ENCODE data around the gene SERPIND1. TPM values are rescaled to one million over a fixed set of nuclear protein-coding genes. Genes with fewer than 3 reads are reported as not detected.

The SERPIND1 gene
- total RNA-seq, 1 donor from 2014 or later = under 0.01 TPM

GRCh38 chr22:20792966-20793728, 19.2 kb downstream of the SERPIND1 start:
- DNase-seq (ENCODE audit: low read depth in 2 of 2) = no peak

- DNase-seq (ENCODE audit: low read depth in 2 of 2) = no peak
Measured at GRCh38 chr22:20793748-20794649, 20.1 kb downstream of the SERPIND1 start.

GRCh38 chr22:20794650-20795413, 20.9 kb downstream of the SERPIND1 start:
- no peak for DNase-seq (ENCODE audit: low read depth in 2 of 2)

DNA sequence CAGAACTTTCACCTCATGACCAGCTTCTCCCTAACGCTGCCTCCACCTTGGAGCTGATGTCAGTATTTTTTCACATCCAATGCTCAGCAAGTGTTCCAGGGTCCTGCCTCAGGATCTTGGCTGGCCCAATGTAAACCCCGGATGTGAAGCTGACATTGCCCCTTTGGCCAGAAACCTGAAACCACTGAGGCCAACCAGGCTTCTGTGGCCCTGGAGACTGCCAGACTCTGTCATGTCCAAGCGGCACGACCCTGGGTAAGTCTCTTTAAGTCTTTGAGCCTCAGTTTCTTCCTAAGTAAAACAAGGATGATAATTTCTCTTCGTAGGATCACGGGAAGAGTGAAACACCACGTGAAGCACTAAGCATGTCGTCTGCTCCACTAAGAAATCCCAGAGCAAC, 22.8 kb downstream of the SERPIND1 start:
- DNase-seq (ENCODE audit: low read depth in 2 of 2) = no peak

DNA sequence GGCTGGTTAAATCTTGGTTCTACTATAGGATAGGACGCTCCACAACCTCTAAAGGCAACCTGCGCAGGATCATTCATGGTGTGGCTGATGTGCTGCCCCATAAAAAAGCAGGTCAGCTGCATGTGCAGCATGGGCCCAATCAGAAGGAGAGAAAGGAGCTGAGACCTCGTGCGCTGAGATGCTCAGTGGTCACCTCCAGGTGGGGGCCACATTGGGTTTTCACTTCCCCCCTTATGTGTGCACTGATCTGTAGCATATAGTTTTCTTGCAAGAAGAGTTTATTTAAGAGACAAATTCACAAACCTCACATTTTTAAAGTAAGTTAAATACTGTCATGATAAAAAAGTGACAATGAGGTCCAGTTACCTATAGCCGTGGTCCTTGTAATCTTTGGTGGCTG, 24.3 kb downstream of the SERPIND1 start:
- no peak for DNase-seq (ENCODE audit: low read depth in 2 of 2)

DNA sequence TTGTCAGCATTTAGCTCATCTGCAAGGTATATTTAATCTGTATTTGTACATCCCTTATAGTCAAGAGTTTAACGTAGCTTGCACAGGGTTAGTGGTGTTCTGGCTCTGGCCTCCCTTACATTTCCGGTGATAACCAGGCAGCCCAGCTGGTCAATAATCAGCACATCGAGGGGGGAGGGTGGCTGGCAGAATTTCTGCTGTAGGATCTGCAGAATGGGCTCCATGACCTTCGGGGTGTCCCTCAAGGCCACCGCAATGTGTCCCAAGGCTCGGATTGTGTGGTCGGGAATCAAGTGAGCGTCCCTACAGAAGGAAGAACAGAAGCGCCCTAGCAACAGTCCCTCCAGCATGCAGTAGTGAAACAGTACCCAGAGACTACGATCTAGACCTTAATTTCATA, 25.1 kb downstream of the SERPIND1 start:
- no peak for DNase-seq (ENCODE audit: low read depth in 2 of 2)

DNA sequence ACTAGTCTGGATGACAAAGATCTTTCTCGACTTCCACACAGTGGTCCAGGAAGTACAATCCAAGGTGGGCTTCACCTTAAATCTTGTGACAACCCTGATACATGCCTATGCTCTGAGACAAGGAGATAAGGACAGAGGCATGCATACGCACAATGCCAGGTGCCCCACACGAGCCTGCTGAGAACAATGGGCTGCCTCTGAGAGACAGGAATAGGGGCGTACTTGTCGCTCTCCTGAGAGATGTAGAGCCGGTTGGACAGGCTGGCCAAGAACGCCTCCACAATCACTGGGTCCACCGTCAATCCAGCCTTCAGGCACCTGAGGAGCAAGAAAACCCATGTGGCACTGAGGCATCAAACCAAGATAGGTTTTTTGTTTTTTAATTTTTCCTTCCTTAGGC, 25.5 kb downstream of the SERPIND1 start:
- no peak for DNase-seq (ENCODE audit: low read depth in 2 of 2)

DNA sequence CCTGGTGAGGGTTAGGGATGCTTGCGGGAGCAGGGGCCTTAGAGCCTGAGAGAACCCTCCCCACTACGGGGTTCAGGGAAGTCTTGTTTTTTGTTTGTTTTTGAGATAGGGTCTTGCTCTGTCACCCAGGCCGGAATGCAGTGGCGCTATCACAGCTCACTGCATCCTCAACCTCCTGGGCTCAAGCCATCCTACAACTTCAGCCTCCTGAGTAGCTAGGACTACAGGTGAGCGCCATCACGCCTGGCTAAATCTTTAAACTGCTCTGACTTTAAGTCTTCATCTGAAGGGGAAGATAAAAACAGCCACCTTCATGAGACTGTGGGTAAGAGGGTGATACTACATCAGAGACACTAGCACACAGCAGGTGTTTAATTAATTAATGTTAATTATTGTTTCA, 28.5 kb downstream of the SERPIND1 start:
- no peak for DNase-seq (ENCODE audit: low read depth in 2 of 2)

- DNase-seq (ENCODE audit: low read depth in 2 of 2) = no peak
Measured at GRCh38 chr22:20802922-20803553, 29.1 kb downstream of the SERPIND1 start.

DNA sequence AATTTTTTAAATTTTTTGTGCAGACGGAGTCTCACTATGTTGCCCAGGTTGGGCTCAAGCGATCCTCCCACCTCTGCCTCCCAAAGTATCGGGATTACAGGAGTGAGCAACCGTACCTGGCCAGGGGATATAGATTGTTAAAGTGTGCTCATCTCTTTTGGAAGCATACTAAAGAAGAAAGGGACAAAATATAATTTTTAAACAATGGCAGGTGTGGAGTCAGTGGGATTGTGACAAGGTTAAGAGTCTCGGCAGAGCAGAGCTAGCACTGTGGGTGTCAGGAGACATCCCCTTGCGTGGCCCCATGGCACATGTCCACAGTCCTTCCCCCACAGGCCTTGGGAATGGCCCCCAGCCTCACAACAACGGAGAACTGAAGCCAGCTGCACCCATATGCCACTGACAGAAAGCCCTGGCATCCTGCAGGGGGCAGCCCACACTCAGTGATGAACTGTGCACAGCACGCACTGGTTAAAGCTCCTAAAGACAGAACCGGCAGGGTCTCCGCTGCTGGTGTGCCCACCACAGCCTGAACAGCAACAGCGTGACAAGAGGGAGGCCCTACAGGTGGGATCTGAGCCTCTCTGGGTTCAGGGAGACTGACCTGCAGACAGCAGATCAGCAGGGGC, 29.9 kb downstream of the SERPIND1 start:
- DNase-seq (ENCODE audit: low read depth in 2 of 2) = peak; percentile 53 to 70

DNA sequence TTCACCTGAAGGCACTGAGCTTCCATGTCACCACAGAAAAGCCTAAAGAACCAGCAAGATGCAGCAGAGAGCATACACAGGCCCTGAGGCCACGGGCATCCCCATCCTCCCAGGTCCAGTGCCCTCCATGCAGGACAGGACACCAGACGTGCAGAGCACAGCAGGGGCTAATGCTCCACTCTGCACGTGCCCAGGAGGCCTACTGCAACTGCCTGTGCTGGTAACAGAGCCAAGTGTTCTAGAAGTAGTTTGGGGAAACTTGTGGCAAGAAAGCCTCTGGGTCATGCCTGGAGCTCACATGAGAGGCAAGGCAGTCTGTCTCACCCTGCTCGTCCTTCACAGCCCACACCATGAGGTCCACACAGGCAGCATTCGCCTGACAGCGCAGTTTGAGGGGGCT, 30.7 kb downstream of the SERPIND1 start:
- no peak for DNase-seq (ENCODE audit: low read depth in 2 of 2)

GRCh38 chr22:20805972-20806471, 32.1 kb downstream of the SERPIND1 start:
- no peak for DNase-seq (ENCODE audit: low read depth in 2 of 2)

DNA sequence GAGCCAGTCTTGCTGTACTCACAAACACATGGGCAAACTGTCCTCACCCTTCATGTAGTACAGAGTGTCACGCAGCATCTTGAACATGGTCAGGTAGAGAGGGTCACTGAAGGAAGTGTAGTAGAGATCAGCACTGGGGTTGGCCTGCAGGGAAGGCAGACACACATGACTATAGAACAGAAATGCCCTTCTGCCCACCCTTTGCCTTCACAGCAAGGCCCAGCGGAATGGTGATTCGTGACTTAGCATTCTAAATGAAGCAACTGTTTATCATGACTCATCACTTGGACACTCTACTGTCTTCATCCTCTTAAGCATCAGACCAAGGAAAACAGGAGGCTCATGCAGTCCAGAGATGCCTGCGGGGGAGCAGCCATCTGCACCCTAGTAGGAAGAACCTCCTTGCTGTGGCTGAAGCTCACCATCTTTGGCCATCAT, 33.4 kb downstream of the SERPIND1 start:
- DNase-seq (ENCODE audit: low read depth in 2 of 2) = peak in 1 of 2 donors; percentile 58

DNA sequence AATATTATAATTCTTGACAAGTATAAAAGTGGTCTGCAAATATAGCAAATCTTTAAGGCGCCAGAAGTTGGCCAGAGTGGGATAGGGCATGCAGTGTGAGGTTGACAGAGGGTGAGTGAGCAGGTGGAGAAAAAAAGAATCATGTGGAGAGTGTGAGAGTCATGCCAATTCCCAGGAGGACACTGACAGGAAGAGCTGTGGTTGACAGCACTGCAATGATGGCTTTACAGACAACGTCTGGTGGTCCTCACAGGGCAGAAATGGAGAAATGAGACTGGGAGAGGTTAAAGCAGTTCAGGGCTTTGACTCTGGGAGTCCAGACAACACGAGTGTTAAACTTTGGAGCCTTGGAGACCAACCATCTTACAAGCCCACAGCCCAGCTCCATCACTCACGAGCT, 34.9 kb downstream of the SERPIND1 start:
- DNase-seq (ENCODE audit: low read depth in 2 of 2) = no peak

DNA sequence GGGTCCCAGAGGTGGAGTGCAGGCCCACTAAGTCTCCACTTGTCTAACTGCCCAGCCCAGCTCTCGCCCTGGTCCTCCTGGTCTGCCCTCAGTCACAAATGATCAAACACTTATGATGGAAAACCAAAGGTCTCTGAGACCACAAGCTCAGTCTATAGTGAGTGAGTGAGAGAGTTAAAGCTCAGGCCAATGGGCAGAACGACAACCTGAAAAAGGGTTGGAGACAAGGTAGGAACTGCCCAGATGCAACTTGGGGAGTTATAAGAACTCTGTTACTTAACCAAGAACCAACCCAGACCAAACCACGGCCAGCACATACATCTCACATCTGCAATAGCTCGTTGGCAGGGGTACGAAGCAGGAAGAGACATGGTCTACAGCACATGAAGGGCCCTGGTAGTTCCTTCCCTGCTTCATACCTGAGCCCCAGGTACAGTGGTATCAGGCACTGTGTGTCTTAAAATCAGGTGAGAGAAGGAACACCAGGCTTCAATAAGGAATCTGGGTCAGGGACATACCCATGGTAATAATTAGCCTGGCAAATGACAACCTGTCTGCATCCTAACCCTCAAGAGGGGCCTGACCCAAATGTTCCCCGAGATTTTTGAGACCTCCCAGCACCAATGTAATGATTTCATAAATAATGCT, 35.7 kb downstream of the SERPIND1 start:
- DNase-seq (ENCODE audit: low read depth in 2 of 2) = no peak

GRCh38 chr22:20810645-20811044, 36.7 kb downstream of the SERPIND1 start:
- DNase-seq (ENCODE audit: low read depth in 2 of 2) = no peak

DNA sequence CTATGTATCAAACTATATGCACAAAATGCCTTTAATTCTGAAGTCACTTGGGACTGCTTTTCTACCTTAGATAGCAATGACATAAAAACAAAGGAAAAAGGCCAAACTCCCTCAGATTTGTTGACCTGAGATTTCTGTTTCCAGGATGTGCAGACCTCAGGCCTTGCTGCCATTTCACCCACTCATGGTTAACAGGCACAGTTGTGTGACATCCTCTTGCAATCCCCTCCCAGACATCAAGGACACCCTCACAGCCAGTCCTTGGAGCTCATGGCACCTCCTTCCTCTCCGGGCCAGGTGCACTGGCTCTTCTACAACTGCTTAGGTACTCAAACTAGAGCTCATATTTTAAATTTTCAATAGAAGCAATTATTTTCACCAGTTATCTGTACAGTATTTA, 37.3 kb downstream of the SERPIND1 start:
- no peak for DNase-seq (ENCODE audit: low read depth in 2 of 2)

DNA sequence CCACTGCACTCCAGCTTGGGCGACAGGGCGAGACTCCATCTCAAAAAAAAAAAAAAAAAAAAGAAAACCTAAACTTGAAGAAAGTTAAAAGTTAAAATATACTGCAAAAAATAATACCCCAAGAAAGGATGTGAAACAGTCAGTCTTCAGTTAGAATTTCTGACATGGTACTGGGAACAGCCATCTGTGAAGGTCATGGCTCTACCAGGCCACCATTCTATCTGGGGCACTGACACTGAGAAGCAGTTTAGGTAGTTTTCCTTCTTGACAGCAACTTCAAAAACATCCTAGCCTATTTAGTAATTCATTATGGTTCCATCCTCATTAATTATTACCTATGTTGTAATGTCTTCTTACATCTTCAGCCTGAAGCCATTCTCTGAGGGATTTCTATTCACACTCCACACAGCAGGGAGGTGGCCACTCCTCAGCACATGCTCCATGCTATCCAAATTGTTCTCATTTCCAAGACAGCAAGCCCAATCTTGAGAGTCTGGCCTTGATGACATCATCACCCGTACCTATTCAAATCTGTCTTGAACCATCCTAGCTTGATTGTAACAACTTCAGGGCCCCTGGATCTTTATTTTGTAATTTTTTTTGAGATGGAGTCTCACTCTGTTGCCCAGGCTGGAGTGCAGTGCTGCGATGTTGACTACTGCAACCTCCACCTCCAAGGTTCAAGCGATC, 38.2 kb downstream of the SERPIND1 start:
- DNase-seq (ENCODE audit: low read depth in 2 of 2) = no peak

DNA sequence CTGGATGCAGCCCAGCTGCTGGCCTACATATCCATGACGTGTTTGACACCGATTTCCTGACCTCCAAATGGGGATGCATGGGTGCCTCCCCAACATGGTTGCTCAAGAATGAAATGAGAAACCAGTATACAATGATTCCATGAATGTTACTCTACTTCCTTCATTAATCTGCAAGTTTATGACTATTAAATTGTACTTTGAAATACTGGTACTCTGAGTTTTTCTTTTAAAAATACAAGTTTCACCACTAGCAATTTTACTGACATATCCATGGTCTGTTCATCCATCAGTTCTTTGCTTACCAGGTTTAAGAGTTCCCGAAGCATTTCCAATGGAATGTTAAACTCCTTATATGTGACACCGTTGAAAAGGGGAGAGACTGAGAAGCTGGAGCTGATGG, 39.1 kb downstream of the SERPIND1 start:
- no peak for DNase-seq (ENCODE audit: low read depth in 2 of 2)
